ENCODE measurements around the gene AFTPH. TPM values are rescaled to one million over a fixed set of nuclear protein-coding genes. Genes with fewer than 3 reads are reported as not detected.

AFTPH gene
- total RNA-seq, 1 donor from 2014 or later: 28.9 TPM

GRCh38 chr2:64637000-64637635 is 113.0 kb downstream of the AFTPH start:
- H3K36me3 Mint-ChIP-seq (ENCODE audit: insufficient read depth): peaks cover 12% of the 10 kb centered on the region
- H3K4me1 Mint-ChIP-seq (ENCODE audit: low read depth): peaks cover 41% of the 10 kb centered on the region
- H3K27me3 Mint-ChIP-seq: no peaks in the 10 kb centered on the region
- no peak overlapping the region for H3K27ac Mint-ChIP-seq
- H3K9me3 Mint-ChIP-seq (ENCODE audit: low read depth): no peaks in the 10 kb centered on the region
- H3K4me3 Mint-ChIP-seq (ENCODE audit: low read depth): no peak overlapping the region
- TF ChIP-seq CTCF (IDR thresholded peaks at IDR 0.05; ENCODE audit: unreplicated experiment): no peak
- DNase-seq (ENCODE audit: low spot score, unreplicated experiment): no peak

- DNase-seq (ENCODE audit: low spot score, unreplicated experiment): no peak
- H3K27ac Mint-ChIP-seq: no peak overlapping the region
- no peaks in the 10 kb centered on the region for H3K27me3 Mint-ChIP-seq
- no peak for TF ChIP-seq CTCF (IDR thresholded peaks at IDR 0.05; ENCODE audit: unreplicated experiment)
- H3K9me3 Mint-ChIP-seq (ENCODE audit: low read depth): no peaks in the 10 kb centered on the region
- H3K36me3 Mint-ChIP-seq (ENCODE audit: insufficient read depth): peaks cover 11% of the 10 kb centered on the region
- H3K4me1 Mint-ChIP-seq (ENCODE audit: low read depth): peaks cover 44% of the 10 kb centered on the region
- H3K4me3 Mint-ChIP-seq (ENCODE audit: low read depth): no peak overlapping the region
These were observed 113.8 kb downstream of the AFTPH start for GRCh38 chr2:64637931-64638330.

GRCh38 chr2:64638502-64639120 is 114.5 kb downstream of the AFTPH start:
- Mint-ChIP-seq H3K36me3 (ENCODE audit: insufficient read depth) (peaks cover 9% of the 10 kb centered on the region), H3K27ac (peak overlapping the region; percentile 29), H3K4me3 (ENCODE audit: low read depth) (no peak overlapping the region), H3K9me3 (ENCODE audit: low read depth) (no peaks in the 10 kb centered on the region), H3K27me3 (no peaks in the 10 kb centered on the region), H3K4me1 (ENCODE audit: low read depth) (peaks cover 45% of the 10 kb centered on the region)
- no peak for DNase-seq (ENCODE audit: low spot score, unreplicated experiment)
- TF ChIP-seq CTCF (IDR thresholded peaks at IDR 0.05; ENCODE audit: unreplicated experiment): no peak

GRCh38 chr2:64639691-64640090 is 115.6 kb downstream of the AFTPH start:
- H3K4me1 Mint-ChIP-seq (ENCODE audit: low read depth): peaks cover 53% of the 10 kb centered on the region
- no peak for DNase-seq (ENCODE audit: low spot score, unreplicated experiment)
- peak overlapping the region; percentile 78 for H3K27ac Mint-ChIP-seq
- TF ChIP-seq CTCF (IDR thresholded peaks at IDR 0.05; ENCODE audit: unreplicated experiment): no peak
- H3K4me3 Mint-ChIP-seq (ENCODE audit: low read depth): no peak overlapping the region
- H3K27me3 Mint-ChIP-seq: no peaks in the 10 kb centered on the region
- H3K9me3 Mint-ChIP-seq (ENCODE audit: low read depth): no peaks in the 10 kb centered on the region
- H3K36me3 Mint-ChIP-seq (ENCODE audit: insufficient read depth): peaks cover 9% of the 10 kb centered on the region

GRCh38 chr2:64640153-64641044 is 116.3 kb downstream of the AFTPH start:
- peak overlapping the region; percentile 78 for H3K27ac Mint-ChIP-seq
- TF ChIP-seq CTCF (IDR thresholded peaks at IDR 0.05; ENCODE audit: unreplicated experiment): no peak
- no peak overlapping the region for H3K4me3 Mint-ChIP-seq (ENCODE audit: low read depth)
- H3K9me3 Mint-ChIP-seq (ENCODE audit: low read depth): no peaks in the 10 kb centered on the region
- H3K4me1 Mint-ChIP-seq (ENCODE audit: low read depth): peaks cover 59% of the 10 kb centered on the region
- H3K27me3 Mint-ChIP-seq: no peaks in the 10 kb centered on the region
- peaks cover 9% of the 10 kb centered on the region for H3K36me3 Mint-ChIP-seq (ENCODE audit: insufficient read depth)
- no peak for DNase-seq (ENCODE audit: low spot score, unreplicated experiment)

All from progenitor cell of endocrine pancreas (in vitro differentiated cells).